NCI-H2081 (cell line): ENCODE measurements around the gene MRPL23.

Source experiments
- DNase-seq, 2 experiments: peaks; one replicate each; lab custom pipeline; 2025; lab: John Stamatoyannopoulos, UW

Gene MRPL23

DNA sequence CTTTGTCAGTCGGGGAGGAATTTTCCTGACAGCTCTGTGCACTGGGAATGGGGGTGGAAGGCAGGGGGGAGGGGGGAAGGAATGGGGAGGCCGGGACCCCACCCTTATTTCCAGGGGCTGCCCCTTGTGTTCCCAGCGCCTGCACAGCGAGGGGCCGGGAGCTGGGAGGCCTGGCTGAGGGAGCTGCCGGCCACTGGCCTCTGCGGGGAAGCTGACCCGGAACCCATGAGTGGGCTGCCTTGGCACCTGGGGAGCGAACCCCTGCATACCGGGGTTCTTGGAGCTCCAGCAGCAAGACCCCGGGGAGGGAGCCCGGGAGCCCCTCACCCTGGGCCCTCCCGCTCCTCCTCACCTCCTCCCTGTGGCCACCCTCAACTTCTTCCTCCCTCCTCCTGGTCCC lies 47.0 kb downstream of the MRPL23 start:
- no peak for DNase-seq

GRCh38 chr11:1997755-1998154 lies 50.6 kb downstream of the MRPL23 start, which contains the start of gene H19:
H19 (minus strand) TSS chr11:1997842.
- no peak for DNase-seq

DNA sequence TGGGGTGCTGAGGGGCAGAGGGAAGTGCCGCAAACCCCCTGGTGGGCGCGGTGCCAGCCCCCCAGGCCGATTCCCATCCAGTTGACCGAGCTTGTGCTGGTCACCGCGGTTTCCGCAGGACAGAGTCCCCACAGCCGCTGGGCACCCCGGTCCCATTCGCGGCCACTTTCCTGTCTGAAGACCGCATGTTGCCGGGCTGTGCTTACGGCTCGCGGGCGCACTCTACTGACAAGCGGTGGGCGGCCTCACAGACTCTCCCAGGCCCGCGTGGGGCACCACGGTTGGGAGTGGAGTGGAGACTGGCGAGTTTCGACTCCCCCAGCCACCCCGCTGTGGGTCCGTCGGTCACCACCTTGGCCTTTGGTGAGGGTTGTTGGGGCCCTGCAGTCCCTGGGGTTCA lies 51.2 kb downstream of the MRPL23 start:
- DNase-seq, result no peak

- DNase-seq, result no peak
Observed at GRCh38 chr11:1998861-1999260, 51.7 kb downstream of the MRPL23 start.

- no peak for DNase-seq
Observed at GRCh38 chr11:2002042-2002776, 55.1 kb downstream of the MRPL23 start.

DNA sequence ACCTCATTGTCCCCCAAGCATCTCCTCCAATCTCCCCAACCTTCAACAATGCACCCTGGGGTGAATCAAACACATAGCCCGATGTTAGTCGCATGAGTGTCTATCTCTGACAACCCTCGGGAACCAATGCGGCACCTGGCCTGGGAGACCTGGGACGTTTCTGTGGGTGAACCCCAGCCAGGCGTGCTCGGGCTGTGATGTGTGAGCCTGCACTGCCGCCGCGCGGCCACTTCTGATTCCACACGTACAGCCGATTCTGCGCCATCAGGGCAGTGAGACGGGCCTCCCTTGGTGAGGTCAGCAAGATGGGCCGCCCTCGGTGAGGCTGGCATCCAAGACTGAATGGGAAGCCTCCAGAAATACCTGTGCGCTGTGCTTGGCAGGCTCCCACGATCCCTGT lies 55.7 kb downstream of the MRPL23 start:
- DNase-seq, result no peak

DNA sequence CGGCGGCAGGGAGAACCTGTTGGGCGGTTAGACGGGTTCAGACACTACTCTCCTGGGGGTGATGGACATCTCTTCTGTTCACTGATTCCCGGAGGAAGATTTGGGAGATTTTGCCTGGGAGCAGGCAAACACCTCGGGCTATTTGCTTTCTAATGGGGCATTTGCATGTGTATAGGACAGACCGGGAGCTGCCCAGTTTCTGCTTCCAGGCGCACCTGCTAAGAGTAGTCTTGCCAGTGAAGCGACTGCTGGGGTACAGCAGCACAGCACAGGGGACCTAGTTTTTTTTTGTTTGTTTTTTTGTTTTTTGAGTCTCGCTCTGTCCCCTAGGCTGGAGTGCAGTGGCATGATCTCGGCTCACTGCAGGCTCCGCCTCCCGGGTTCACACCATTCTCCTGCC lies 57.3 kb downstream of the MRPL23 start:
- no peak for DNase-seq
